Embryonic facial prominence (tissue), 1 donor: Measurements from ENCODE around the gene ITGA4.

ENCODE experiments used
- DNase-seq: peaks from one replicate; pipeline ENCODE4 v3.0.0-alpha.2; 2016; ENCODE audit errors: extremely low spot score

The ITGA4 gene

DNA sequence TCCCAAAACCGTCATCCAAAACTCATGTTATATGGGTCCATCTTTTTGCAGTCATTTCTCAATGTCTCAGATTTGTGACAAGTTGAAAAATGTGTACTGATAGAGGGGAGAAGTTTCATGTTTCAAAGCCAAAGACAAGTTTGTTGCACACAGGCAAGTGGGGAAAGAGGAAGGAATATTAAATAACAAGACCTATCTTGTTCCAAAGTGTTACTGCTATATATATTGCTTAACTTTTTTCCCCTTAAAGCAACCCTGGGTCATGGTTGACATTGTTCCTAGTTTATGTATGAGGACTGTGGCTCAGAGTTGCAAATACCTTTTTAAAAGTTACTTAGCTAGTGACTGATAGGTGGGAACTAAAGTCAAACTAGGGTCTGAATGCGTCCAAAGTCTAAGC, 1.7 kb downstream of the ITGA4 start:
- no peak for DNase-seq

DNA sequence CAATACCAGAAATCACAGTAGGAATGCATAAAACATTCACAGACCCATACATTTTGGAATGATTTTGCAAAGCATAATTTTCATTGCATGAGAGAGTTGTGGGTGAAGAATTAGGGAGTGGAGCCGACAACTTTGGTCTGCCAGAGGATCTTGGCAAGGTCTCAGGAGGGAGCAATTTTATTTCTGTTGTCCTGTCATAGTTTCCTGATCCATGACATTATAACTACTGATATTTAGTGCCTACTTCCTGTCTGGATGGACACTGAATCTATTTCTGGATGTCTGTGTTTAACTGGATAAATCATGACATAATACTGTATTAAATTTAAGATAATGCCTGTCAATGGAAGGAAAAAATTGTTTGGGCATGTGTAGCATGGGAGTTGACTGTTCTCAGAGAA, 2.4 kb downstream of the ITGA4 start:
- no peak for DNase-seq

DNA sequence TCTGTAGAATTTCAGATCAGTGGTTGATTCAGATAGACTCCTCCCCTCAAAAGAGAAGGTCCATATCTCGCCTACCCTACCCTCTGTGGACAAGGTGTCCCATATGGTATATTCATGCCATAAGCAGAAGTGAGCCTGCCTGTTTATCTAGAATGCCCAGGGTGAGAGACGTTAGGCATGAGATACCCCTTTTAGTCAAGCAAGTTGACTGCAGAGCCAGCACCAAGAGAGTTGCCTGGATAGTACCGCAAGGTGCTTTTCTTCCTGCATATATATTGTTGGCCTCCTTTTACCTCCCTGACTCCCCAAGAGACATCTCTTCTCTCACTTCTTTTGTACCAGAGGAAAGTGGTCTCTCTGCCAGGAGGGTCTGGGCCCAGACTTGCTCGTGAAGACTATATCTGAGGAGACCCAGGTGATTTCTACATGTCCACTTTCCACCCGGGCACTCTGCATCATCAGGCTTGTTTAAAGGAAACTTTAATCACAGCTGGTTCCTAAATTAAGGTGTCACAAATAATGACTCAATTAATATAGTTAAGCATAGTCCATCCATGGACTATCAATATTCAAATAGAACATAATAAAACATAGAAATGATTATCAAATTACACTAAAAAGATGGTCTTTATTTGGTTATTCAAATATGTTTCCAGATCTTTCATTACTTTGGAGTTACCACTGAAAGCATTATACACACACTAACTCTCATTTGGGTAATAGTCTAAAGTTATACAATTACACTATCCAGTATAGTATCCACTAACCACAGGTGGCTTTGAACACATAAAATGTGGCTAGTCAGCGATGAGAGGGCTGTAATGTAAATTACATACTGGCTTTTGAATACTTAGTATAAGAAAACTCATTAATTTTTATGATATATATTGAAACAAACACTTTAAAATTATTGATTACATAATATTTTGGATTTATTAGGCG, 4.1 kb downstream of the ITGA4 start:
- no peak for DNase-seq

DNA sequence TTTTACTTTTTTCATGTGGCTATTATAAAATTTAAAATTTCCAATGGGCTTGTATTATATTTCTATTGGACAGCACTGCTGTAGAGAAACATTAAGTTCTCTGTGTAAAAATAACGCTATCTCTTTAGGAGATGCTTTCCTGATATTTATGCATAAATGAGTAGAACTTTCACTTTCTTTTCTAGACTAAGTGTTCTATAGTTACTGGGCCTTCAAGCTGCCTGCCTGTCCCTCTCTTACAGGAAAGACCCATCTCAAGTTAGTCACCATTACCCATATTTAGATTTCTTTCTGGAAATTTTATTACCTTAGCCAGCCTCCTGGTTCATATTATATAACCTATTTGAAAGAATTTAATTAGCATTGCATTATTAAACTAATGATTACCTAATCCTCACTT, 4.8 kb downstream of the ITGA4 start:
- no peak for DNase-seq

DNA sequence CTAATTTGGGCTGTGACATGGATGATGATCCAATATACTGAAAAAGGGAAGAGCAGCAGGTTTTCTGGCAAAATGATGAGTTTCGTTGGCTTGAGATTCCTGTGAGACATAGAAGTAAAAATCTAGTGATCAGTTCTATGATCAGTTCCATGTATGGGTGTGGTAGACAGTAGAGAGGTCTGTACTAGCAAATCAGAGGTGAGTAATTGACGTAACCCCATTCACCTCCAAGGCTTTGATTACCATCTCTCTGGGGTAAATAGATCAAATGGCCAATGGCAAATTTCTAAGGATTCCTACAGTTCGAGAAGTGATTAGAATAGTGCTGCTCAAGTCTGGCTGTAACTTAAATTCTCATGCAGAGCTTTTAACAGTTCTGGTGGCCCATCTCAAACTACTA, 6.4 kb downstream of the ITGA4 start:
- DNase-seq, result no peak

DNA sequence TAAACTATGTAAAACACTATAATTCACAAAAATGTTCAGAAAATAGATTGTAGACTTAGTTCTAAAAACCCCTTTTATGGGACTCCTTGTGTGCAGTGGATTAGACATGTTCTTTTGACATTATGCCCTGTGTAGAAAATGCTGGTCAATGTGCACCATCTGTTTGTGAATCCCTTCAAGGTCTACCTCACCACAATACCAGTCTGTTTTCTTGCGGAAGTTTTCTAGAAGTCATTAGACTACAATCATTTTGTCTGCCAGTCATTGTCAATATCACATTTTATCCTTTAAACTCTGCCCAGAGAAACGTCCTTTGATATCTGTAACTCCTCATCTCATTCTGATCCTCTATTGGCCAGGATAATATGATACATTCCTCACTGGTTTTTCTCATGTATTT, 7.8 kb downstream of the ITGA4 start:
- DNase-seq, result no peak

DNA sequence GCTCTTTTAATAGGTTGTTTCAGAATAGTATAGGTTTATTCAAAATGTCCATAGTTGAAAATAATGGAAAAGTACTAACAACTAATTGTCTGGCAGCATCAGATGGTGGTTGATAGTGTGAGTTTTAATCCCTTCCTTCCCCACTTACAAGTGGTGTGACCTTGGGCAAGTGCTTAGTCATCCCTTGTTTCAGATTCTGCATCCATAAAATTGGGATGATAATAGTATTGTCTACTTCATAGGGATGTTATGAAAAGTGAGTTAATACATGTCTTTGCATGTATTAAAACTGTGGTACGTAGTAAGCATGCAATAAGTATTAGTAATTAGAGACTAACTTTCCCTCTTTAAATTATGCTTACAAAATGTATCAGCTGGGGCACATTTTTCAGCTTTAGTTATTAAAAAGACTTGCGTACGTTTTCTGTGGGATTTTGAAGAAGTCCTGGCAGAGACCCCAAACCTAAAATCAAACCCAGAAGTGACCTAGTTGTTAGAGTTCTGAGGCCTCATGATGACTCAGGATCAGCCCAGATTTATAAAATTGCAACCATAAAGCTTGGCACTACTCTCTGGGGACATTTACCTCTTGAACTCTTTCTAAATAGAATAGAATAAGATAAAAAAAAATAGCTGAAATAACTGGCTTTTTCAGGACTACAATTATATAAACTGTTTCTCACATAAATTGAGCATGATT, 8.6 kb downstream of the ITGA4 start:
- DNase-seq, result no peak

DNA sequence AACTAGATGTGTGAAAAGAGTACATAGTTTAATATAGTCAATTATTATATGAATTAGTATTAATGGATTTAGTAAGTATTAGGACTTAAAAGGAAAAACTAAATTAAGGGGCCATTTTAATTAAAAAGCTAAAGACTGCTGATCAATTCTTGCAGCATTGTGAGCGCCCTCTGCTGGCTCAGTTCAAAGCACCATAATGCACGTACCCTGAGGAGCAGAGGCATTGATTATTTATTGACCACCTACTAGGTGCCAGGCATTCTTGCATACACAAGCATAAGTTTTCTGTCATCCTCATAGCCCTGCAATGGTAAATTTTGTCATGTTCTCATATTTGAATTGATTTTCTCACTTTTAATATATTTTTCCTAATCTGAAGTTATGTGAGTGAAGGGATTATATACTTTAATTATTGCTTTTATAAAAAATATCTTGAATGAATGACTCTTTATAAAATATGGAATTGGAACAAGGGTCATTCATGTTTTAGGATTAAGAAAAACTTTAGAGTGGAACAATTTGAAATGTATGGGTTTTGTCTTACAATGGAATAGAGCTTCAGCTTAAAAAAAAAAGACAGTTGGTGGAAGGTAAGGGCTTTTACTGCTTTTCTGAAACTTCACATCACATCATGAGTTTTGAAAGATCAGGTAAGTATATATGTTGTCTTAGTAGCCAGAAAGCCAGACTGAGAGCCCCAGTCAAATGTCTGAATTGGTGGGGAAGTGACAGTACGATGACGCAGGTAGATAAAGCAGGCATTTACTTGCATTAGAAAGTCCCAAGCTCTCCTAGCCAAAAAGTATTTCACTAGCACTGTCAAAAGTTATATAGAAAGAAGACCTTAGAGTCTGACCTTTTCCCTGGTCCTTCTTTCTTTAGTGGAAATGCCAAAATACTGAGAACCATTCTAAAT, 9.7 kb downstream of the ITGA4 start:
- no peak for DNase-seq

DNA sequence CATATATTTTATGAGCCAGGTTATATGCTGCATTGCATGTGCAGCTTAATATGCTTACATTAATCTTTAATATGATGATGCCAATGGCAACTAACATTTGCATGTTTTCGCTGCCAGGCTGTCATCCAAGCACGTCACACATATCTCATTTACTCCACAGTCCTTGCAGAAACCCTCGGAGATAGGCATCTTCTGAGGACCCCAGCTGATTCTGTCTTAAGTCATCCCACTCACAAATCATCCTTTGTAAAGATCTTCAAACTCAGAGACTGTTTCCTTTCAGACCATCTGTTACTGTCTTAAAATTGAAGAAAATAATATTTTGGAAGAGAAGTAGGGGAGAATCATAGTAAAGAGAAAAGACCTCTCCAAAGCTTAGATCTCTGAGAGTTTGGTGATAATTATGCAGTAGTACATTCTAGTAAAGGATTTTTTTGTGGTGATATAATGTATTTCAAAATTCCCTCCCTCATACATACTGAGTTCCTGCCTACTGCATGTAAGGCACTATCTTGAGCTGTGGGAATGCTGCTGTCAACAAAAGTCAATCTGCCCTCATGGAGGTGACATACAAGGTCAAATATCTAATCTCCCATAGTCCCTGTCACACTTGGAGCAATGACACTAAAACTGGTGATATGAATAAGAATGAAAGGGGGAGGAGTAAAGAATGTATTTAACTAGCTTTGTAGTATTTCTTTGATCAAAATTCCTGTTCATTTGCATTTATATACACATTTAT, 11.0 kb downstream of the ITGA4 start:
- DNase-seq, result no peak

DNA sequence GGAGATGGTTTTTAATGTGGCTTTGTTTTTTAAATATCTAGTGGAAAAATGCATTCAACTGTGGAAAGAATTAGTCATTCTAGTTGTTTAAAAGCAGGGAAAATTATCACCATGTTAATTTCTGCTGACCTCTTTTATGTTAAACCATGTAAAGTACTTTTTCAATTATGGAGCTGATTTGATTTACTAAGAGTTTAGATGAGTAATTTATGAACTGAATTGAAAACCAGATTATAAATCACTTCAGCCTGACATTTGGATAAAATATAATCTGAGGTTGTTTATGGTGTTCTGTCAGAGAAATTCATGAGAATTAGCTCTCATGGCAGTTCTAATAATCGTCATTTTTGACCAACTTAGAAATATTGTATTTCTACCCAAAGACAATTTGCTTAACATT, 11.6 kb downstream of the ITGA4 start:
- no peak for DNase-seq

DNA sequence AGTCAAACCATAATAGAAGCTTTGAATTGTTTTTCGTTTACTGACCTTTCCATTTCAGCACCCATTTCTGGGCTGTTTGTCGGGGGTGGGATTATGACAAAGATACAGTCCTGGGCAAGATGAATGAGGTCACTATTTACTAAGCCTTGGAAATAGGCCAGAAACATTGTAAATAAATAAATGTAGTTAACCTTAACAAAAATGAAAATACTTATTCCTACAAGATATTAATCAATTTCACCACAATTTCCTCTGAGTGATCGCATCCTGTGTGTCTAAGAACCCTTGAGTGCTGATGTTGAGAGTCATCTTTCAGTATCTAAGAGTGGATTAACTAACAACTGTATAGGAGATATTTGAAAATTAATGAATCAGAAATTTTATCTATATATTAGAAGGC, 14.0 kb downstream of the ITGA4 start:
- DNase-seq, result no peak

DNA sequence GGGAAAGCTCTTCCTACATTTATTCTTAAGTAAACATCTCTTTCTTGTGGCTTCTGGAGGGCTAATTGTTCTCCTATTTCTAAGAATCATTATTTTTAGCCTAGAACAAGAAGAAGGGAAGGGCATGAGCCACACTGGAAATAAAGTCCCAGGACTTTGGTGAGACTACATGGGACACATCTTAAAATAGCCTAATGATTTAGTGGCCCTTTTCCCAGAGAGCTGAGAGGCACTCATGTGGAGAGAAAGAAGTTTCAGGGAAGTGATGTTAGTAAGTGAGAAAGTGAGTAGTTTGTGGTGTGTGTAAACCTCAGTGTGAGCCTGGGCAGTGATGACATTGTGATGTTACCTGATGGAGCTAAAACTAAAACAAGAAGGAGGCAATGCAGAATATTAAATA, 14.6 kb downstream of the ITGA4 start:
- DNase-seq, result no peak

DNA sequence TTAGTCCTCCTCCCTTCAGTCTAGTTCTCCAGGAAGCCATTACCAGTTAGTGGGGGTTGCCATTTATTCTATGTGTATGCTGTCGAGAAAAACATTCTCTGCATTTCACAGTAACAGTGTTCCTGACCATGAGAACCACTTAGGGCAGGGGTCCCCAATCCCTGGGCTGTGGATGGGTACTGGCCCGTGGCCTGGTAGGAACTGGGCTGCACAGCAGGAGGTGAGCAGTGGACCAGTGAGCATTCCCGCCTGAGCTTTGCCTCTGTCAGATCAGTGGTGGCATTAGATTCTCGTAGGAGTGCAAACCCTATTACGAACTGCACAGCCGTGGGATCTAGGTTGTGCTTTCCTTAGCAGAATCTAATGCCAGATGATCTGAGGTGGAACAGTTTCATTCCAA, 15.8 kb downstream of the ITGA4 start:
- no peak for DNase-seq

DNA sequence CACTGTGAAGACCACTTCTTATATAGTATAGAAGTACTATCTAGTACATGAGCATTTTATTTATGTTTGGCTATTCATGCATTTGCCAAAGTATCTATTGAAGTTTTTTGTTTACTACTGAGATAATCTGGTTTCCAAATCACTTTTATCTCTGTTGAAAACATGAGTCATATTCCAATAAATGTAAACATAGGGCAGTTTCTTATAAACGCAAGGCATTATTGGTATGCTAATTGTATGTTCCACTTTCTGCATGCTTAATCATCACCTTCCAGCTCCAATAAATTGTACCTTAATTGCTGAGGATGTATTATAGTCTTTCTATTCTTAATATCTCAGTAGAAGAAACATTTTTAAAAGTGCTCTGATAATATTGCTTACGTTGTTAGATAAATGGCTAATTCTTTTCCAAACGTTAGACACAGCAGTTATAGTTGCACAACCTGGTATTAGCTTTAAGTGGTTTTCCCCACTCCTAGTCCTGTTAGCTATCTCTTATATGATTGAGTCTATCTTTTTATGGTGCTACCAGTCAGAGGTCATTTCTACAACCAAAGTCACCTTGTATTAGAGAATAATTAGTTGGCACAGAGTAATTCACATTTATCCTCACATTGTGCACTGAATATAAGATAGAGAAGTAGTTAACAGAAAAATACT, 17.2 kb downstream of the ITGA4 start:
- DNase-seq, result no peak

DNA sequence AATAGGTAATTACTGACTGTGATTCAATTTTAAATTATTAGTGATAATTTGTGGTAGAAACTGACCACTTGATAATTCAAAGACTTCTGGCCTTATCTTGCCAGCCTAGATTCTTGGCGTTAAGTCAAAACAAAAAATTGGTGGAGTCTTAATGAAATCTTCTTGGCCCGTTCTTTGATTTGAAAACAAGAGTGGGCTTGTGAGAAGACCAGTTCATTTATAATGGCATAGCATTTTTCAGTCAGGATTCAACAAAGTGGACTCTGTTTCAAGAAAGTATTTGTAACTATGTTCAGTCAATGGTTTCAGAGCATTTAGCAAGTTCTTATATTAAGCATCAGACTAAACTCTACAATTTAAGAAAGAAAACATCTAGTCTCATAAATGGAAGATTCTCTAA, 26.0 kb downstream of the ITGA4 start:
- DNase-seq, result no peak

DNA sequence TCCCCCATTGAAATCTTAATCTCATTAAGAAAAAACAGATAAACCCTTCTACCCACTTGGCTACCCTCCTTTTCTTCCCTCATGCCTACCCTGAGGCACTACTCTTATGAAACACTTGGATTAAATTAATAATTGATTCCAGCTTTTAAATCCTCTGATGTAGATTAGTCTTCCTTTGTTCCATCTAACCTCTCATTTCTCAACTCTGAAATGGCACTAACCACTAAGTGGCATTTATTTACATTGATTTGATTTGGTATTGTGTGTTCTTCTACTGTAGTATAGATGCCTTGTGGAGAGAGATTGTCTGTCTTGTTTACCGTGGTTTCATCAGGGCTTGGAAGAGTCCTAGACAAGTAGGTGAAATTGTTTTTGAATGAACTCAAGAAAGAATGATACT, 26.7 kb downstream of the ITGA4 start:
- DNase-seq, result no peak

DNA sequence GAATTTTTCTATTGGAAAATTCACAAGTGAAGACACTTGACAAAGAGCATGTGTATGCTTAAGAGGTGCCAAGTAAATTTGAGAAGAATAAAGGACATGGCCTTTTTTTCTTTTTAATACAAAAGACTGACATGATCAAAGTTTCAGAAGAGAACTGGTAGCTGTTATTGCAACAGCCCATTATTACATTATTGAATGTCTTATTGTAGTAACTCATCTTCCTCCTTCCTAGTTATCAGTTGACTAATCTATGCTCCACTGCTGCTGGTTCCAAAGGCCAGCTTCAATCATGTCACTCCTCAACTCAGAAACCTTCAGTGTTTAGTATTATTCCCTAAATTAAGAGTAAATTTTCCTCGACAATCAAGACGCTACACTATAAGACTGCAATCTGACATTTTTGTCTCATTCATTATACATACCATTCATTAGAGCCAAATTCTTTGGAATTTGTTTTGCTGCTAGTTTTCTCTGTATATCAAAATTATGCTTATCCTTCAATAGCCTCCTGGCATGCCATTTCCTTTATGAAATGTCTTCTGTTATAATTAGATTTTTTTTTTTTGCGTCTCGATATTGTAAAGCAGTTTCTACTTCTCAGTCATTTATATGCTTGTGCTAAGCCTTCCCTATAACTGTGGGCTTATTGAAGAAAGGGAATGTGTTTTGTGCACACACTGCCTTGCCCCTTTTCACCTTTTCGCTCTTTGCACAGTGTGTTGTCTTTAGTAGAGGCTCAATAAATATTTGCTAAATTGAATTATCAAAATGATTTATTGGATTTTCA, 27.9 kb downstream of the ITGA4 start:
- no peak for DNase-seq

DNA sequence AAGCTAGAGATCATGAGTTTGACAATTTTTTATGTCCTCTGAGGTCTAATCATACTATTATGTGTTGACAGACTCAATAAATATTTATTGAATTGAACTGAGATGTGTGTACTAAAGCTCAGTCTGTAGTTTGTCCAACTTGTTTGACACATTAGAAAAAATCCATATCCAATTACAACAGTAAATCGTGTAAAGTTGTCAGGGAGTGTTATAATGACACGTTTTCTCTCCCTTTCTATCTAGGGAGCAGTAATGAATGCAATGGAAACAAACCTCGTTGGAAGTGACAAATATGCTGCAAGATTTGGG, 28.4 kb downstream of the ITGA4 start:
- DNase-seq, result no peak

DNA sequence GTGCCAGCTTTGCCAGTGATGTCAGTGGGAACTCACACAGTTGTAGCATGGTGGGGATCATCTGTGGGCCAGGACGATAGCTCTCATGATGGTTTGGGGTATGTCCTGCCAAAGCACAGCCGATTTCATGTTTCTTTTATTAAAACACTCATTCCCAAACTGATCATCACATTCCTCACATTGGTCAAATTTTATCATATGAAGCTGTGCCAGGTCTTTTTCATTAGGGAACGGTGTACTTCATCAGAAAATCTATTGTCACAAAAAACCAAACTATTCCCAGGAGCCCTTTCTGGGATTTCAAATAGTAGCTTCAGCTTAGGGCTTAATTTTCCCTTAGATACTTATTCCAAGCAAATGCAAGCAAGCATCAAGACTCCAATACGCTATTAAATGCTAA, 42.0 kb downstream of the ITGA4 start:
- no peak for DNase-seq

DNA sequence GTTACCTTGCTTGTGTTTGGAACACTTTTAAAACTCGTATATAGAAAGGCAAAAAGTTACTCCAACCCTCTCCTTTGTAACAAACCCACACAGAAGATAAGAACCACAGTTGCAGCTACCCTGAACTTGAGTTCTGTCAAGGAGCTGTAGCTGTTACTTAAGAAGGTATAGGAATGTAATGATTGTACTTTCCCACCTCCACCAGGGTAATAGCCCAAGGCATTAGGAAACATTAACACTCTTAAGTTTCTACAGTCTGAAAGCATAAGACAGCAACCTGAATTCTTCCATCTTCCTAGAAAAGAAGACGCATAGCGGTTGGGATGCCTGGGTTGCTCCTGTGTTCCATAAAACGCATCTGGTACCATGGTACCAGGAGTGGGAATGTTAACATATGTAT, 43.0 kb downstream of the ITGA4 start:
- no peak for DNase-seq
